ENCODE measurements around the gene MGMT. TPM values are rescaled to one million over a fixed set of nuclear protein-coding genes. Genes with fewer than 3 reads are reported as not detected.
A peak's percentile ranks its signal among the peaks of the same experiment; 100 is the strongest.

The MGMT gene
- total RNA-seq = 10 to 100 TPM; 41.1 to 50.4 TPM

GRCh38 chr10:129466703-129467358, at the start of gene MGMT:
Gene MGMT (plus strand): TSS chr10:129467241.
- Histone ChIP-seq H3K4me1 (replicated peaks) (no peaks in the 10 kb centered on the region), H3K4me3 (peak within 1 kb of the TSS; percentile 49 to 76), H3K27ac (peak within 1 kb of the TSS; percentile 70 to 75), H3K27me3 (replicated peaks; ENCODE audit: insufficient read depth) (no peaks in the 10 kb centered on the region), H3K36me3 (no peaks in the 10 kb centered on the region), H3K9me3 (no peaks in the 10 kb centered on the region)
- no peak for TF ChIP-seq POLR2AphosphoS5 (IDR thresholded peaks at IDR 0.05)
- TF ChIP-seq POLR2A (IDR thresholded peaks at IDR 0.05) = peak; percentile 34
- no peak for TF ChIP-seq CTCF (IDR thresholded peaks at IDR 0.05)
- WGBS = 2% methylated on average over 68 of the region's 85 CpGs
- intact Hi-C loops (cut with DNase I) = no loop called here
- DNase-seq (ENCODE audit: low spot score) = peak; percentile 93

- intact Hi-C loops (cut with DNase I) = no loop called here
- H3K4me1 ChIP-seq (replicated peaks) = no peaks in the 10 kb centered on the region
- no peak overlapping the region for H3K4me3 ChIP-seq
- WGBS = 36% methylated on average over 9 of the region's 9 CpGs
- no peaks in the 10 kb centered on the region for H3K27me3 ChIP-seq (replicated peaks; ENCODE audit: insufficient read depth)
- H3K27ac ChIP-seq = no peak overlapping the region
- TF ChIP-seq POLR2A (IDR thresholded peaks at IDR 0.05) (no peak), POLR2AphosphoS5 (IDR thresholded peaks at IDR 0.05) (no peak), CTCF (IDR thresholded peaks at IDR 0.05) (no peak)
- no peaks in the 10 kb centered on the region for H3K9me3 ChIP-seq
- no peaks in the 10 kb centered on the region for H3K36me3 ChIP-seq
- DNase-seq (ENCODE audit: low spot score) = no peak
Measured at GRCh38 chr10:129417870-129418269, 49.2 kb upstream of the MGMT start.

- no peaks in the 10 kb centered on the region for H3K27me3 ChIP-seq (replicated peaks; ENCODE audit: insufficient read depth)
- WGBS = 92% methylated on average over 17 of the region's 17 CpGs
- no peak for DNase-seq (ENCODE audit: low spot score)
Measured at GRCh38 chr10:129418496-129419225, 48.4 kb upstream of the MGMT start.

GRCh38 chr10:129419397-129419796, 47.6 kb upstream of the MGMT start:
- no peak for DNase-seq (ENCODE audit: low spot score)
- intact Hi-C loops (cut with DNase I) = no loop called here
- Histone ChIP-seq H3K4me1 (replicated peaks) (no peaks in the 10 kb centered on the region), H3K4me3 (no peak overlapping the region), H3K36me3 (no peaks in the 10 kb centered on the region), H3K27me3 (replicated peaks; ENCODE audit: insufficient read depth) (no peaks in the 10 kb centered on the region), H3K9me3 (no peaks in the 10 kb centered on the region), H3K27ac (no peak overlapping the region)
- WGBS = 93% methylated on average over 23 of the region's 23 CpGs
- TF ChIP-seq CTCF (IDR thresholded peaks at IDR 0.05) = no peak
- TF ChIP-seq POLR2AphosphoS5 (IDR thresholded peaks at IDR 0.05) = no peak
- TF ChIP-seq POLR2A (IDR thresholded peaks at IDR 0.05) = no peak

More at GRCh38 chr10:129418496-129419225, 48.4 kb upstream of the MGMT start:
- Histone ChIP-seq H3K4me3 (no peak overlapping the region), H3K36me3 (no peaks in the 10 kb centered on the region), H3K4me1 (replicated peaks) (no peaks in the 10 kb centered on the region), H3K9me3 (no peaks in the 10 kb centered on the region), H3K27ac (no peak overlapping the region)
- TF ChIP-seq CTCF (IDR thresholded peaks at IDR 0.05) (no peak), POLR2A (IDR thresholded peaks at IDR 0.05) (no peak), POLR2AphosphoS5 (IDR thresholded peaks at IDR 0.05) (no peak)
- intact Hi-C loops (cut with DNase I) = no loop called here
